Measurements from ENCODE around the gene DNAJB13.

The DNAJB13 gene

DNA sequence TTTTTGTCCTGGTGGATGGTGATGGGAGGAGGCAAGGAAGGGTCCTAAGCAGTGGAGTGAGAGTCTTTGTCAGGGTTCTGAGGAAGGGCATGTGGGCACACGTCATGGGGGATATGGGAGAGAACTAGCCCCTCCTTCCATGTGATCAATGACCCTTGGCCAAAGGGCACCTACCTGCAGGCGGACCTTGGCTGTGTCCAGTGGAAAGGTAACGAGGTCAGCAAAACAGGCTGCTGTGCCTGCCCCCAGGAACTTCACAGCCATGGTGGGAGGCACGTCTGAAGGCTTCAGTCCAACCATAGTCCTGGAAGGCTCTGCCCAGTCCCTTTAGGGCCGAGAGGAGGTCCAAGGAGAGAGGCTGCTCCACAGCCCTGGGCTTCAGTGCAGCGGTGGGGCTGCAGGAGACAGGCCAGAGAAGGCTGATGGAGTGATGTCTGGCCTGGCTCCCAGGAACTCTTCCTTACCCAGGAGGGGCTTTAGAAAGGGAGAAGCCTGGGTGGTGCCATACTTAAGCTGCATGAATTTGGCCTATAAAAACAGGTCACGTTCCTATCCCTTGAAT is 56.0 kb downstream of the DNAJB13 start:
- DNase-seq: no peak
- Histone ChIP-seq H3K27ac (no peak overlapping the region; the same call in 1 of the 2 replicates), H3K36me3 (peaks cover 14% of the 10 kb centered on the region), H3K9me3 (ENCODE audit: severe bottlenecking) (no peaks in the 10 kb centered on the region), H3K4me3 (ENCODE audit: low read depth, low read length) (no peak overlapping the region), H3K27me3 (ENCODE audit: insufficient read depth, low read depth, severe bottlenecking) (no peaks in the 10 kb centered on the region)
- TF ChIP-seq, protein P1, sequence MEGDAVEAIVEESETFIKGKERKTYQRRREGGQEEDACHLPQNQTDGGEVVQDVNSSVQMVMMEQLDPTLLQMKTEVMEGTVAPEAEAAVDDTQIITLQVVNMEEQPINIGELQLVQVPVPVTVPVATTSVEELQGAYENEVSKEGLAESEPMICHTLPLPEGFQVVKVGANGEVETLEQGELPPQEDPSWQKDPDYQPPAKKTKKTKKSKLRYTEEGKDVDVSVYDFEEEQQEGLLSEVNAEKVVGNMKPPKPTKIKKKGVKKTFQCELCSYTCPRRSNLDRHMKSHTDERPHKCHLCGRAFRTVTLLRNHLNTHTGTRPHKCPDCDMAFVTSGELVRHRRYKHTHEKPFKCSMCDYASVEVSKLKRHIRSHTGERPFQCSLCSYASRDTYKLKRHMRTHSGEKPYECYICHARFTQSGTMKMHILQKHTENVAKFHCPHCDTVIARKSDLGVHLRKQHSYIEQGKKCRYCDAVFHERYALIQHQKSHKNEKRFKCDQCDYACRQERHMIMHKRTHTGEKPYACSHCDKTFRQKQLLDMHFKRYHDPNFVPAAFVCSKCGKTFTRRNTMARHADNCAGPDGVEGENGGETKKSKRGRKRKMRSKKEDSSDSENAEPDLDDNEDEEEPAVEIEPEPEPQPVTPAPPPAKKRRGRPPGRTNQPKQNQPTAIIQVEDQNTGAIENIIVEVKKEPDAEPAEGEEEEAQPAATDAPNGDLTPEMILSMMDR (IDR thresholded peaks at IDR 0.05; ENCODE audit: low read depth, low read length): no peak

DNA sequence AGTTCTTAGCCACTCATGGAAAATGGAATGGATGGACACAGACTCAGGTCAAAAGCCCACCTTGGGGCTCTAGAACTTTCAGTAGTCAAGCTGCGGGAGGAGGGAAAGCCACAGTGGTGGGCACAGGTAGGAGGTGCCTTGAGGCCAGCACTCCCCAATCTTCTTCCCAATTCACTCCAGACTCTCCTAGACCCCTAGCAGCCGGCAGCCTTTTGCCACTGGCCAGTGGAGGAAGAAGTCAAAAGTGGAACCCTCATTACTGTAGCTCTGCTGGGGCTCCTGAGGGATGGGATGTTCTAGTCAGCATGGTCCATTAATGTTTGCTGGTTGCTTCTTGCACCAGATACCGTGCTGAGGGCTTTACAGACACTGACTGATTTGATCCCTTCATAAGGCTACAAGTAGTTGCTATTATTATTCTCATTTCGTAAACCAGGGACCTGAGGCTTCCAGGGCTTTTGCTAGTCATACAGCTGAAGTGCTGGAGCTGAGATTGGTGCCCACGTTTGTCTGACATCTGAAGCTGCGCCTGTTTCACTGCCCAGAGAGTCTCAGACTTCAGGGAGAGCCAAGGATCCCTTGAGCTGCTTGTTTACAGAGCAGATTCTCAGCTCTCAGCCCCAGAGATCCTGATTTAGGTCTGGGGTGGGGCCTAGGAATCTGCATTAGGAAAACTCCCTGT is 57.0 kb downstream of the DNAJB13 start:
- Histone ChIP-seq H3K27ac (no peak overlapping the region), H3K4me3 (ENCODE audit: low read depth, low read length) (no peak overlapping the region), H3K36me3 (peaks cover 15% of the 10 kb centered on the region), H3K27me3 (ENCODE audit: insufficient read depth, low read depth, severe bottlenecking) (no peaks in the 10 kb centered on the region), H3K9me3 (ENCODE audit: severe bottlenecking) (no peaks in the 10 kb centered on the region)
- DNase-seq: no peak
- TF ChIP-seq, protein P1 (IDR thresholded peaks at IDR 0.05; ENCODE audit: low read depth, low read length): no peak

GRCh38 chr11:74008373-74009229 is 57.8 kb downstream of the DNAJB13 start, which contains the start of gene UCP3:
TSS of gene UCP3 (minus strand) at chr11:74009085. CDS start at chr11:74007042, 2,043 bp downstream.
- Histone ChIP-seq H3K4me3 (ENCODE audit: low read depth, low read length) (no peak within 1 kb of the TSS), H3K27me3 (ENCODE audit: insufficient read depth, low read depth, severe bottlenecking) (no peaks in the 10 kb centered on the region), H3K27ac (peak within 1 kb of the TSS; percentile 55; the same call in 1 of the 2 replicates), H3K9me3 (ENCODE audit: severe bottlenecking) (no peaks in the 10 kb centered on the region), H3K36me3 (peaks cover 12% of the 10 kb centered on the region)
- DNase-seq: no peak
- TF ChIP-seq, protein P1 (IDR thresholded peaks at IDR 0.05; ENCODE audit: low read depth, low read length): no peak

DNA sequence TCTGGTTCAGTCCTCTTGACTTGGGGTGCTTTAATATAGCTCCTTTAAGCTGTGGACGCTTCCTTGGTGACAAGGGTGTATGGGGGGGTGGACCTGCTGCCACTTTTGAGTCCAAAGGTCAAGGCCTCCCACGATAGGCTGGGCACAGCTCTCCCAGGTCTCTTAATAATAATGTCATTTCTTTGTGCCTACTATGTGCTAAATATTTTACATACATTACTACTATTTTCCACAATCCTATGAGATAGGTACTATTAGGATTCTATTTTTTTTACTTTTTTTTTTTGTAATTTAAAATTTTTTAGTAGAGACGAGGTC is 58.4 kb downstream of the DNAJB13 start:
- Histone ChIP-seq H3K36me3 (peaks cover 12% of the 10 kb centered on the region; the same call in 1 of the 2 replicates), H3K27me3 (ENCODE audit: insufficient read depth, low read depth, severe bottlenecking) (no peaks in the 10 kb centered on the region), H3K9me3 (ENCODE audit: severe bottlenecking) (no peaks in the 10 kb centered on the region), H3K27ac (no peak overlapping the region), H3K4me3 (ENCODE audit: low read depth, low read length) (no peak overlapping the region)
- no peak for DNase-seq
- TF ChIP-seq, protein P1 (IDR thresholded peaks at IDR 0.05; ENCODE audit: low read depth, low read length): no peak

- H3K36me3 ChIP-seq: peaks cover 14% of the 10 kb centered on the region
- H3K27ac ChIP-seq: peak overlapping the region; percentile 55; the same call in 1 of the 2 replicates
- no peak overlapping the region for H3K4me3 ChIP-seq (ENCODE audit: low read depth, low read length)
- TF ChIP-seq, protein P1 (IDR thresholded peaks at IDR 0.05; ENCODE audit: low read depth, low read length): no peak
- no peaks in the 10 kb centered on the region for H3K27me3 ChIP-seq (ENCODE audit: insufficient read depth, low read depth, severe bottlenecking)
- H3K9me3 ChIP-seq (ENCODE audit: severe bottlenecking): no peaks in the 10 kb centered on the region
- no peak for DNase-seq
Observed at GRCh38 chr11:74009675-74010305, 59.0 kb downstream of the DNAJB13 start.
